ENCODE data around the gene MAST1.
A peak's percentile ranks its signal among the peaks of the same experiment; 100 is the strongest.
"Not testable (repeated sequence)": the region's sequence is repeated elsewhere in the genome, so short reads cannot be mapped to it uniquely, and the experiment has no call there.

Gene MAST1

GRCh38 chr19:12800923-12801465 lies 37.3 kb upstream of the MAST1 start:
- DNase-seq (ENCODE audit: low spot score), result no peak

- peak; percentile 73 for DNase-seq (ENCODE audit: low spot score)
Observed at GRCh38 chr19:12801466-12802266, 36.6 kb upstream of the MAST1 start, which contains the start of the genes PRDX2 and THSD8. Gene PRDX2 (minus strand): TSS chr19:12801800. CDS start chr19:12801261, 539 bp downstream. Gene THSD8 (plus strand): TSS chr19:12802069. CDS start chr19:12802072, 3 bp downstream.

GRCh38 chr19:12802267-12803106 lies 35.8 kb upstream of the MAST1 start:
- peak; percentile 49 for DNase-seq (ENCODE audit: low spot score)

- DNase-seq (ENCODE audit: low spot score), result no peak
Observed at GRCh38 chr19:12804051-12804450, 34.3 kb upstream of the MAST1 start.

GRCh38 chr19:12806242-12807081 lies 31.9 kb upstream of the MAST1 start, which contains the start of gene RNASEH2A:
Gene RNASEH2A (plus strand): TSS chr19:12806584. CDS start chr19:12806674, 90 bp downstream.
- DNase-seq (ENCODE audit: low spot score), result peak; percentile 95

GRCh38 chr19:12815088-12815487 lies 23.2 kb upstream of the MAST1 start:
- no peak for DNase-seq (ENCODE audit: low spot score)

- DNase-seq (ENCODE audit: low spot score), result not testable (repeated sequence)
Observed at GRCh38 chr19:12817188-12817587, 21.1 kb upstream of the MAST1 start.

GRCh38 chr19:12817810-12818209 lies 20.5 kb upstream of the MAST1 start:
- DNase-seq (ENCODE audit: low spot score), result not testable (repeated sequence)

GRCh38 chr19:12821761-12822160 lies 16.6 kb upstream of the MAST1 start:
- no peak for DNase-seq (ENCODE audit: low spot score)

- peak; percentile 71 for DNase-seq (ENCODE audit: low spot score)
Observed at GRCh38 chr19:12825254-12826131, 12.8 kb upstream of the MAST1 start.

- no peak for DNase-seq (ENCODE audit: low spot score)
Observed at GRCh38 chr19:12828494-12828893, 9.8 kb upstream of the MAST1 start.

GRCh38 chr19:12833418-12833737 lies 4.9 kb upstream of the MAST1 start:
- no peak for DNase-seq (ENCODE audit: low spot score)

GRCh38 chr19:12833738-12834565 lies 4.4 kb upstream of the MAST1 start:
- no peak for DNase-seq (ENCODE audit: low spot score)

GRCh38 chr19:12834566-12834943 lies 3.8 kb upstream of the MAST1 start, which contains the start of gene RTBDN:
Gene RTBDN (minus strand): TSS chr19:12834579. CDS start chr19:12829979, 4,600 bp downstream.
- DNase-seq (ENCODE audit: low spot score), result no peak

GRCh38 chr19:12834976-12835757 lies 3.1 kb upstream of the MAST1 start:
- DNase-seq (ENCODE audit: low spot score), result no peak

GRCh38 chr19:12836529-12836863 lies 1.8 kb upstream of the MAST1 start:
- no peak for DNase-seq (ENCODE audit: low spot score)

GRCh38 chr19:12837225-12837624 lies 1.1 kb upstream of the MAST1 start:
- no peak for DNase-seq (ENCODE audit: low spot score)

- no peak for DNase-seq (ENCODE audit: low spot score)
Observed at GRCh38 chr19:12838886-12839756, 806 bp downstream of the MAST1 start.

Measured in hepatic stellate cell (primary cell).